ENCODE results near the gene EDN2.
A peak's percentile ranks its signal among the peaks of the same experiment; 100 is the strongest.

EDN2 gene

DNA sequence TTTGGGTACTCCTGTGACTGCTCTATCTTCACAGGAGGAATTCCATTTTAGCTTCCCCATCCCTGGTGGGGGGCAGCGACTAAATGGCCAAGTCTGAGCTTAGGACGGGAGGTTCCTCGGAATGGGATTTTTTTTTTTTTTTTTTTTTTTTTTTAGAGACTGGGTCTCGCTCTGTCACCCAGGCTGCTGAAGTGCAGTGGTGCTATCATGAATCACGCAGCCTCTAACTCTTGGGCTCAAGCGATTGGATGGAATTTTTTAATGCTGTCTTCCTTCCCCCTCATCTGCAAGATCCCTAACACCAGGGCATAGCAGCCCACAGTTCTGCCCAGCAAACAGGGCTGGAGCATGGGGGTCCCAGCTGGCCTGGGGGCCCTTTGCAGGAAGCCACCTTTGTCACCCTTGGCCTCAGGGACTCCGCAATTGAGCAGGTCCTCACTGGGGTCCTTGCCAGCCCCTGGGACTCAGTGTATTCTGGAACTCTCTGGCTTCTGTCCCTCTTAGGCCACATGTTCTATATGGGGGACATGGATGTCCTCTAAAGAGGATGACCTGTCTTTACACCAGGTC, 13.1 kb upstream of the EDN2 start:
- DNase-seq: no peak

DNA sequence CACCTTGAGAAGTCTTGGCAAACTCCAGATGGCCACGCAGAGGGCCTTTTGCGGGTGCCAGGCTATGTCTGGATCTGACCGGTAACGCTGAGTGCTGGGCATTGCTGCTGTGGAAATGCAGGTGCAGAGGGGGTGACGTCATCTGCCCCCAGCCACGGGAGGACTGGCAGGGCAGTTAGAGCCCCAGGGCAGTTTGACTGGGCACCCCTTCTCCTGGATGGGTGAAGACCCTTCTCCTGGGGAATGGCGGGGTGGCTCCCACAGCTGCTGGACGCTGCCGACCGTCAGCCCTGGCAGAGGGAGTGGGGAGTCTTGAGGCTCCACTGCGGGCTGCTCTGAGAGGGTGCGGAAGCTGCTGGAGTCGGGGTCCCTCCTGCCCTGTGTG, 12.6 kb upstream of the EDN2 start:
- DNase-seq: no peak

DNA sequence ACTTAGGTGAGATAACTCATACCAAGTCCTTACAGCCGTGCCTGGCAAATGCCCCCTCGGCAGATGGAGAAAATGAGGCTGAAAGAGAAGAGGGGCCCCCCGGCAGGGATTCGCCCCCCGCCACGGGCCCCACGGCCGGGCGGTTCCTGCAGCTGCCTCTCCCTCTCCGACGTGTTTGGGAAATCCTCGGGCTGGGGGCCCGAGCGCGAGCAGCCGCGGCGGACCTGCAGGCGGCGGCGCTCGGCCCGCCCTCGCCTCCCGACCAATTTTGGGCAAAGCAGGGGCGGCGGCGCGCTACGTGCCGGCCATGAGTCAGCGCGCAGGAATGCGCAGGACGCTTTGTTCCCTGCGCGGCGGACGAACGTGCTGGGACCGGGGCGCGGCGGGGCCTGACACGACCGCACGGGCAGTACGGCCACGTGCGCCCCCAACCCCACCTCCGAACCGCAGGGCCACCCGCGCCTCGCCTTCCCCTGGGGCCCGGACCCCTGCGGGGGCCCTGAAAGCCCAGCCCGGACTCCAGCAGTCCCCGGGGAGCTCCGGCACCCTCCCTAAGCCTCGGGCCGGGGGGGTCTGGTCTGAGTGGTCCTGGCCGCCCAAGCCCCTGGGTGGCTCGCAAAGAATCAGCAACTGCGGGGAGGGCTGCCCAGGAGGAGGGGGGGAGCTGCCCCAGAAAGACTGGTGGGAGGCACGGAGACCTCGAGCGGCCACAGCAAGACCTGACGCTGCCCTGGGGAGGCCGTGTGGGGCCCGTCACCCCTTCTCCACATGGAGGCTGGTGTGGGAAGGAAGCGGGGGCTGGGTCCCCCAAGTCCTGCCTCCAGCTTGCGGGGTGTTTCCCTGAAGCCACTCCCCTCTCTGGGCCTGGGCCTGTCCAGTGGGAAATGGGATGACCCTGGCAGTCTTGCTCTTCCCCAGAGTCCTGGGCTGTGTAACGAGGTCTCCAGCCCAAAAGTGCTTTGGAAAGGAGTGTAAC, 11.9 kb upstream of the EDN2 start:
- DNase-seq: peak; percentile 93

DNA sequence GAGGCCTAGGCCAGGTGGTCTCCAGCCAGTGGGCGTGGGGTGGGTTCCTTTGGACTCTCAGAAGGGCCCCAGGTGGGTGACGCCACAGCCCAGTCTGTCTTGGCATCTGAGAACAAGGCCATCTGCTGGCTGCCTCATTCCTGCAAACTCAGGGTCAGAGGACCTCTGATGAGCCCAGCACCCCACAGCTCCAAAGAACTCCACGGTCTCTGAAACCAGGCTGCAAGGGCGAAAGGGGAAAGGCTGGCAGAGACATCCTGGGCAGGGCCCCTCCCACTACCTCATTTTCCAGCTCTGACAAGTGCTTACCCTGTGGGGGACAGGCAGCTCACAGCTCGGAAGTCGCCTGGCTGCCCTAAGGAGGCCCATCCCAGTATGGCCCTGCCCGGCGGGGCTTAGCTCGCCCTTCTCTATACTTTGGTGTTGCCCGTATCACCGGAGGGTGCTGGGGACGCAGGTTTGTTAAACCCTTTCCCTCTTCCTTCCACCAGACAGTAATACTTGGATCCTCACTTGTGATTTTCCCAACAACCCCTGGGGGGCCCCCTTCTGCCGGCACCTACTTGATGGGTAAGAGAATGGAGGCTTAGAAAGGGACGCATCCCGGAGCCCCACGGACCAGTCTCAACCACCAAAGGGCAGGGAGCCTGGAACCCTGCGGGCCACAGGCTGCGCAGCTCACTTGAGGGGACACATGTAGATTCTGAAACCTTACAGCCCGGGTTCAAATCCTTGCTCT, 10.9 kb upstream of the EDN2 start:
- DNase-seq: peak; percentile 52

DNA sequence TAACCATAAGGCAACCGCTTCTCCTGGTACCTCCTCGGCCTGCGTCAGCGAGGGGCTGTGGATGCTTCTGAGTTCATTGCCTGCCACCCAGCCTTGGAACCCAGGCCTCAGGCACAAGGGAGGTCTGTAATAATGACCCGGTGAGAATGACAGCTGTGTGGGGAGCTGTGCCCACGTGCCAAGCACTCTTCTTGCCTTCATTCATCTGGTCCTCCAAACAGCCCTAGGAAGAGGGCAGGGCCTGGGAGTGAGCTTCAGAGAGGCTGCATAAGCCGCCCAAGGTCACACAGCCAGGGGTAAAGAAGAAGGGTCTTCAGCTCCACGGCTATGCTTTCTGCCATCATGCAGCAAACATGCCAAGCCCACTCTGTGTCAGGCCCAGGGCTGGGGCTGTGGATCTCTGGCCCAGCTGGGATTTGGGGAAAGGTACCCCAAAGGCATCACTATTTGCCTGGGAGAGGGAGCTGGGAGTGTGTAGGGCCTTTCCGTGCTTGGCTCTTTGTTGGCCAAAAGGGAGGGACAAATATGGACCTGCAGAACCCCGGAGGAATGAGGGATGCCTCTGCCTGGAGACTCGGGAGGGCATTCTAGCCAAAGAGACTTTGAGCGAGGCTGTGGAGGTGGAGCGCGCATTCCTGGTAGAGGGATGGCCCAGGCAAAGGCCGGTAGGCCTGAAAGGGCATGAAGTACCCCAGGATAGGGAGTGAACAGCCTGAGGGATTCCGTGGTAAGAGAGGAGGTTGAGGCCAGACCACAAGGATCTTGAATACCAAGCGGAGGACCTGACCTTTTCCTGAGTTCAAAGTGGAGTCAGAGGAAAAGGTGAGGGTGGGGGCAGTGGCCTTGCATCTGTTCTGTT, 10.1 kb upstream of the EDN2 start:
- no peak for DNase-seq

DNA sequence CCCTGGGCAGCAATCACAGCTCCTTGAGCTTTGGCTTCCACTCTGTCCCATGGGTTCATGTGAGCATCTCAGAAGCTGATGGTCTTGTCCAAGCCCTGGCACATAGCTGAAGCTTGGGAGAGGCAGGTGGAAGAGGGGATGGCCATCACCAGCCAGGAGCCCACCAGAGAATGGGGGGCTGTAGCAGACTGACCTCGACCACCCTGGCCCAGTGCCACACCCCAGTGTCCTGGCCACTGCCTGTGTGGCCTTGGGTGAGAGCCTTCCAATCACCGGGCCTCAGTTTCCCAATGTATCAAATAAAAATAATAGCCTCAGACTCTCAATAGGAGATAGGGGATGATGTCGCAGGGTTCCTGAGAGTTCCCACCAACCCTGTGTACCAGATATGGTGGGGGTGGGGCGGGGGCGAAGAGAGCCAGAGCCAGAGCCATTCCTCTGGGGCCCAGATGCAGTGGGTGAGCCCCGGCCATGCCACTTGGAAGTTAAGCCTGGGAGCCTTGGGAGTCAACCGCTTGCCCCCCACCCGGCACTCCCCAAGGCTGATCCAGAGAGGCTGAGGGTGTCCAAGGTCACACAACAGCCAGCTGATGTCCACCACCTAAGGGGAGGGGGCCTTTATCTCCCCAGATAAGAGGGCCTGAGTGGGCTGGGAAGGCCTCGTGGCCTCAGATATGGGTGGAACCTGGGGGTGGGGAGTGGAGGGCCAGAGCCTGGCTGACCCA, 9.3 kb upstream of the EDN2 start:
- no peak for DNase-seq

DNA sequence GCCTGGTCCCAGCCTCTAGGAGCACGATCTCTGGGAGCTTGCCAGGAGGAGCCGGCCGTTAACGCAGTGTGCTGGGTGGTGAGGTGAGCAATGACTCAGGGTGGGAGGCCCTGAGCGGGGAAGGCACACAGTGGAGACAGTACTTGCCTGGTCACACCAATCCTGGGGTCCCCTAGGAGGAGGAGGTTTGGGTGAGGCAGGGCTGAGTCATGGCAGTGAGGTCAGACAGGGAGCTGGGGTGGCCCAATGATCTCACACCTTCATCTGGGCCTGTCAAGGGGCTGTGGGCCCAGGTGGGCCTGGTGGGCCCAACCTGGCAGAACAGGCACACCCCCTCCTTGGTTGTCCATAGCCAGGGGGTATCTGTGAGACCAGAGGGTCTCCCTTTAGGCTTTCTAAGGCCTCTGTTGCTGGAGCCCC, 8.6 kb upstream of the EDN2 start:
- DNase-seq: peak; percentile 96

DNA sequence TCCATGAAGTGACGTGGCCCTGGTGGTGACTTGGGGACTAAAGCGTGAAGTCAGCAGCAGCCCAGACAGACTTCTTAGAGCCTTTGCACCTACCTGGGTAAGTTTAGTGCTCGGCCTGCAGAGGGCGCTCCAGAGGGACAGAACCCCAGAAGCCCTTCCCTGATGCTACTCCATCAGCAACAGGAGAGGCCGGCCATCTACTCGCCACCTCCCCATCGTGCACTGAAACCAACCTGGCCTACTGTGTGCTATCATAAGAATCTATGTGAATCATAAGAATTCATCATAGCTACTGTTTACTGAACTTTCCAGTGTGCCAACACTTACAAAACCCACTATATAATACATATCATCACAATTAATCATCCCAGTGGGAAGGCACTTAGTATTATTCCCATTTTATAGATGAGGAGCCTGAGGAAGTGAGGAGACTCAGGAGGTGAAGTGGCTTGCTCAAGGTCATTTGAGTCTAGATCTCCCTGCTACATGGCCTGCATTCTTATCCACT, 7.9 kb upstream of the EDN2 start:
- DNase-seq: no peak

DNA sequence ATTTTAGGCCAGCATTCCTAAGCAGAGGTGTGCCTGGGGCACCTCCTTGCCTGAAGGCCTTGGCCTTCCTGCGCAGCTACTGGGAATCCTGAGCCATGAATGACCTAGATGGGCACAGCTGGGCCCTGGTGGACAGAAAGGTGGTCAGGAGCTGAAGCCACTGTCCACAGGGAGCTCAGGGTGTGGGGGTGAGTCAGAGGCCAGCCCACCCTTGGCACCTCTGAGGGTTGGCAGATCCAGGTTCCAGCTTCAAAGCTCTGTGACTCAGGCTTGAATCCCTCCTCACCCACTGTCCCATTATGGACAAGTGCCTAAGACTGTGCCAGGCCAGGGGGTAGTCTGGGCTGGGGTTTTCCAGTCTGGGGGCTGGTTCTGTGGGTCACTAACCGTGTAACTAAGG, 6.4 kb upstream of the EDN2 start:
- no peak for DNase-seq

DNA sequence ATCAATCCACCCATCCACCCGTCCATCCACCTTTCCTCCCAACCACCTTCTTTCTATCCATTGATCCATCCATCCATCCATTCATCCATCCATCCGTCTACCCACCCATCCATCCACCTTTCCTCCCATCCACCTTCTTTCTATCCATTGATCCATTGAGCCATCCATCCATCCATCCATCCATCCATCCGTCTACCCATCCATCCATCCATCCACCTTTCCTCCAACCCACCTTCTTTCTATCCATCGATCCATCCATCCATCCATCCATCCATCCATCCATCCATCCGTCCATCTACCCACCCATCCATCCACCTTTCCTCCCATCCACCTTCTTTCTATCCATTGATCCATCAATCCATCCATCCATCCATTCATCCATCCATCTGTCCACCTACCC, 5.1 kb upstream of the EDN2 start:
- no peak for DNase-seq

DNA sequence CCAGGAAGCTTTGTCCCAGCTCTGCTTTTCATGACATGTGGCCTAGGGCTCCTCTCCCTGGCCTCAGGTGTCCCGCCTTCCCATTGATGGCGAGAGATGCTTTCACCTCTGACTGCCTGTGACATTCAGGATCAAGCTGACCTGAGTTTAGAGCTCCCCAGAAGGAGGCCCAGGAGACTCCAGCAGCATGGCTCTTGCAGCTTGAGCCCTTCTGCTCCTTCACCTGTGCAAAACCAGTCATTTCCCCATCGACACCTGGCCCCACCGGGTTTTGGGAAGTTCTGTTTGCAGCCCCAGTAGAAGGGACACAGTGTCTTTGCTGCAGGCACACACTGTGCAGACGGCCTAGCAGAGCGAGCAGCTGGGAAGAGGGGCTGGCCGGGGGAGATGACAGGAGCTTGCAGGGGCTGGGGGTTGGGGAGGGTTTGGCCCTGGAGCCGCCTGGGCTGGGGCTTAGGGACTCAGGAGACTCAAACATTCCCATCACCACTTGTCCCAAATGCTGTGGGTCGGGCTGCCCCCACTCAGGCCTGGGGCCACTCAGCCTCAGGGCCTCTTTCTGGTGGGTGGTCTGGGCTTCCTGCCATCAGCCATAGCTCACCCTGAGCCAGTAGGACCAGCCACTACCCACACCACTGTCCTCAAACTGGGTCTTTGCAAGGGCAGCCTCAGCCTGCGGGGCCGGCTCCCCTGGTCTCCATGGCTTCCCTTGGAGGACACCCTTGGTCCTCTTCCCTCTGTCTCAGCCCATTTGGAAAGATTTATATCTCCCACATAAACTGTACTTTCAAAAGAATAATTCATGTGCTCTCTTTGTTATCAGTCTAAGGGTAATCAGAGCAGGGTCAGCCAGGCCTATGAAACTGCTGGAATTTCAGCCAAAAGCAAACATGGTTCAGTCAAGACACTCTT, 3.8 kb upstream of the EDN2 start:
- DNase-seq: no peak

DNA sequence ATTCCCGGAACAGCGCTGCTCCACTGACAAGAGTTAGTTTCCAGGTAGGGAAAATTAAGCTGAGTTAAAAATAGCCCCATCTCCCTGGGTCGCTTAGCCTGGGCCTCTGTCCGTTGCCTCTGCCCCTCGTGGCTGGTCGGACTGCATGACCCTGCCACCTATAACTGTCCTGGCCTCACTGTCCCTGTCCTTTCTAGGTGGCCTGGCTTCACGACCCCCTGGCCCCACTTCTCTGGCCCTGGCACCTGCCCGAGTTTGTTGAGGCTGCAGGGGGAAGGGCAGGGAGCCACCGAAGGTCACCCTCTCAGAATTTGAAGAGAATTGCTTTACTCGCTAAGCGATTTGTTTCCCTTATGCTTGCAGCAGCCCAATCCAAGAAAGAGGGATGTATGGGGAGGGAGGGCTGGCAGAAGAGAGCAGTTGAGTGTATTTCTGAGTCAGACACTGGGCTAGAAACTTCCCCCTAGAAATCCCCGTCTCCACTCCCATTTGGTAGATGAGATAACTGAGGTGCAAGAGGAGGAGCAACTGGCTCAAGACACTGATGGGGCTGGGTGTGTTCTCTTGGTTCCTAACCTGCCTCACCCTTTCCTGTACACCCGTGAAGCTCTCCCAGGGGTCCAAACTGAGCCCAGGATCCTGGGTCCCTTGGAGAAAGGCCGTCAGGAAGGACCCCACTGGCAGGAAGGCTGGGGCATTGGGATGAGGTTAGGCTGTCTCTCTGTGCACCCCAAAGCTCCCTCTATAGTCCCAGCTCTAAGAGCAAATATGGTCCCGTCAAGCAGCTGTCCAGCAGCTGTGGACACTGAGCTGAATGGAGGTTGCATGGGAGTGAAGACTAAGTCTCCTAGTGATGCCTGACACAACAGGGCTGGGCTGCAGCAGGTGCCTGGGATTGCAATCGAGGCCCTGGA, 2.9 kb upstream of the EDN2 start:
- DNase-seq: no peak

DNA sequence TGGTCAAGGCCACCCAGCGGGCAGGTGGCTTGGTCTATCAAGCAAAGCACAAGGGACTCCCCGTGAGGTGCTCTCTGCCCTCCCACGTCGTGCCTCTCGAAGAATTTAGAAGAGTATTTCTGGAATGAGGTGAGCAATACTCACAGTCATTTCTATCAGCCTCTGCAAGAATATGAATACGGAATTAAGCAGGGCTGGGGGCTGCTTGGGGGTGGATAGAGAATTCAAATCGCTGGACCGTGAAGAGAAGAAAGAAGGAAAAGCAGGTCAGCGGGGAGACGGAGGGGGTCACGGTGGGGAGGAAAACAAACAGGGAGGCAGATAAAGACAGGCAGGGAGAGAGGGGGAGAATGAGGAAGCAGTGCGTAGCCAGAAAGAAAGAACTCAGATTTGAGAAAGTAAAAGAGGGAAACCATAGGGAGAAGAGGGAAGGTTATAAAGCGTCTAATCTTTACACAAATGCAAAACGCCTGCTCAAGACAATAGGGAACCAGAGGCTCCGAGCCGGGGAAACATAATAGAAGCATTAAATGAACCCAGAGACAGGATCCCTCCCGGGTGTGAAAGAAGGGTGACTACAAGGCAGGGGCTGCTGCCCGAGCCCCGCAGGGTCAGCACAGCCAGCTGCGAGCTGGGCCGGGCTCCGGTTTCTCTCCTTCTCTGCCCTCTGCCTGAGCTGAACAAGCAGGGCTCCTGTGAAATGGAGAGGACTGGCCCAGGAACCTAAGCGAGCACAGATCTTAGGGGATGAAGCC, 2.1 kb upstream of the EDN2 start:
- peak; percentile 72 for DNase-seq

DNA sequence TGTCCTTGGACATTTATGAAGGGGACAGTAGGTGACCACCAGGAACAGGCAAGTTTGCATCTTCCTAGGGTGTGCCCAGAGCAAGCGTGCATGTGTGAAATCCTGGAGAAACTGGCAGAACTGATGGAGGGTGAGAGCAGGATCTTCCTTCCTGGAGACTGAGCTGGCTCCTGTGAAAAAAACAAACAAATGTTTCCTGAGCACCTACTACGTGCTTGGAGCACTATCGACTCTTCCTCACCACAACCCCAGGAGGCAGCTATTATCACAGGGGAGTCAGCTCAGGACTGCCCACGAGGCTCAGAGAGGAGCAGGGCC, 1.5 kb upstream of the EDN2 start:
- DNase-seq: no peak

DNA sequence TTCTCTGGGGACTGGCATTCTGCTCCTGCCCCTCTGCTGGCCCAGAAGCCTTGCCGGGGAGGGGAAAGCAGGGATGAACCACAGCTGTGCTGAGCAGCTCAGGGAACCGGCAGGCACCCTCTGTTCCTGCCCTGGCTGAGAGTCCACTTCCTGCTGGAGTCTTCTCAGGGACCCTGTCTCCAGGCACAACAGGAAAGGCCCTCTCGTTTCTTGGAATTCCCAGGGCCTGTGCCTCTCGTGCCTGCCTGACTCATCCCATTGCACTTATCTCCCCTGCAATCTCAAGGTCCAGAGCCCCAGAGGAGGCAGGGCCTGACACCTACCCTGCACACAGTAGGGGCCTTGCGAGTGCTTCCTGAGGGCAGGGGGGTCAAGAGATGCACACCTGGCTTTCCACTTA, 1.1 kb upstream of the EDN2 start:
- peak; percentile 94 for DNase-seq

DNA sequence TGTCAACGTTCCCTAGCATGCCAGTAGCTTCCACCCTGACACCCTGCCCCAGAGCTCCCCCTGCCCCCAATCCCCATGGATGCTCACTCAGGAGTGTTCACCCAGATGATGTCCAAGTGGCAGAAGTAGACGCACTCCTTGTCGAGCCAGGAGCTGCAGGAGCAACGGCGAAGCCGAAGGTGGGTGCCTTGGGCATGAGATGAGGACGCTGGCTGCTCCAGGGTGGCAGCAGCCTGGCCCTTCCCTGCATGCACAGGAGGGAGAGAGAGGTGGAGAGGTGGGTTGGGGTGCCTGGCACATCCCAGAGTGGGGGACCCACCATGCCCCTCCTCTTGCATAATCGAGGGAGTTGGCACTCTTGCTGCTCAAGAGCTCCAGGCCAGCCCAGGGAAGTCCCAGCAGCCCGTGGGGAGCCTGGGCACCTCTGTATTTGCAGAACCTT, 502 bp downstream of the EDN2 start:
- DNase-seq: no peak

DNA sequence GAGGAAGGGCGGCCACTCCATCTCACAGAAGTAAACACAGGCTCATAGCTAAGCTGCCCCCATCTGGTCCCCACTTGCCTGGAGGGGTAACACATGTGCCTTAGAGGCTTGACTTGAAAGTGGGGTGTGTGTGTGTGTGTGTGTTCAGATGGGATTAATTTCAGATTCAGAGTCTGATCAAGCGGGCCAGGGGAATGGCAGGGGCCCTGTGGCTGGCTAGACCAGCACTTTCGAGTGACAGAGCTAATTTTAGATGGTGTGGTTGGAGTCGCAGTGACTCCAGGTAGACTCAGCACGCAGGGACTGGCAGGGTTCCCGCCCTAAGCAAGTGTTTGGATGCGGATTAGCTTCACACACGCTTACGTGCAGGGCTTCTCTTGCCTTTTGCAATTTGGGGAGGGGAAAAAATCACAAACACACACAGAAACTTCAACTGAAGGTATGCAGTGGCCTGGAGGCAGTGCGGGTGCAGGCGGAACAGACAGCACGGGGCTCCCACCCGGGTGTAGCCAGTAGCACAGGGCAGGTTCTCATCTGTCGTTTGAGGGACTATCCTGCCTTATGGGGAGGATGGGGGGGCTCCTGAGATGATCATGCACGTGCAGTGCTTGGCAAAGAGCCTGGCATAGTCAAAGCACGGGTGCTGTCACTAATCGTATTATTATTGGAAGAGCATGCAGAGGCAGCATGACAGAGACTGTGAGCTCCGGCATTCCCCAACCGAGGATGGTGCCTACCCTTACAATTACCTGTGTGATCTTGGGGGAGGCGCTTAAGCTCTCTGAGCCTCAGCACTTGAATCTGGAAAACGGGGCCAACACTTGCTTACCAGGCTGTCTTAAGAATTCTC, 1.3 kb downstream of the EDN2 start:
- no peak for DNase-seq
